ENCODE data around the gene RDH5. TPM values are rescaled to one million over a fixed set of nuclear protein-coding genes. Genes with fewer than 3 reads are reported as not detected.

The RDH5 gene
- total and polyA plus RNA-seq, 4 donors = 9.2 to 61.7 (median 29.2) TPM

DNA sequence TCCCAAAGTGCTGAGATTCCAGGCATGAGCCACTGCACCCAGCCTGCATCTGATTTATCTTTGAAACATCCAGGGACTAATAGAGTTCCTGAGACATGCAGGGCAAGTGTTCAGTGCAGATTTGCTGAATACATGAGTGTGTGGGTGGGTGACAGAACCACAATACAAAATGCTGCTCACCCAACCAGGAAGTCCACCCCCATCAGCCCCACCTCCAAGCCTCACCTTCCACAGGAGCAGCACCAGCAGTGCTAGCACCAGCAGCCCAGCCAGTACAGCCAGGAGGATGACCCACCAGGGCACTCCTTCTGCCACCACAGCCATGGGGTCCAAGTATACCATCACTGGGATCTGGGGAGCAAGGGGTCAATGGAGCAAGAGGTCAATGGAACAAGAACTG, 32.4 kb upstream of the RDH5 start:
- Histone ChIP-seq H3K4me1 (ENCODE audit: control insufficient read depth in 4 of 4, insufficient read depth in 4 of 4, low read length in 3 of 4) (peaks cover 4 to 11% (median 7%) of the 10 kb centered on the region in 4 donors), H3K4me3 (ENCODE audit: low read depth in 1 of 3, low read length in 3 of 3) (no peak overlapping the region), H3K9ac (ENCODE audit: low read depth in 1 of 2, low read length in 2 of 2) (no peak overlapping the region), H3K36me3 (ENCODE audit: control insufficient read depth in 4 of 4, insufficient read depth in 3 of 4, low read depth in 1 of 4, low read length in 3 of 4) (peaks cover 0 to 9% (median 0%) of the 10 kb centered on the region in 4 donors), H3K9me3 (ENCODE audit: control insufficient read depth in 4 of 4, low read length in 3 of 4) (no peaks in the 10 kb centered on the region), H3K27me3 (ENCODE audit: control insufficient read depth in 4 of 4, insufficient read depth in 4 of 4, low read length in 3 of 4) (no peaks in the 10 kb centered on the region), H3K27ac (ENCODE audit: low read depth in 1 of 2, low read length in 2 of 2) (no peak overlapping the region)
- TF ChIP-seq RAD21 (IDR thresholded peaks at IDR 0.05) (no peak), MAX (IDR thresholded peaks at IDR 0.05) (no peak), GABPA (IDR thresholded peaks at IDR 0.05 in 1 of 2, conservative IDR thresholded peaks at IDR 0.05 in 1 of 2) (no peak), YY1 (IDR thresholded peaks at IDR 0.05) (no peak), ATF3 (IDR thresholded peaks at IDR 0.05) (no peak)
- DNase-seq (ENCODE audit: low spot score) = no peak

- H3K4me3 ChIP-seq (ENCODE audit: low read depth in 1 of 3, low read length in 3 of 3) = no peak overlapping the region
- 90% methylated on average over 16 of the region's 16 CpGs for WGBS
- peaks cover 0 to 4% (median under 1%) of the 10 kb centered on the region in 4 donors for H3K4me1 ChIP-seq (ENCODE audit: control insufficient read depth in 4 of 4, insufficient read depth in 4 of 4, low read length in 3 of 4)
- H3K27me3 ChIP-seq (ENCODE audit: control insufficient read depth in 4 of 4, insufficient read depth in 4 of 4, low read length in 3 of 4) = no peaks in the 10 kb centered on the region
- H3K36me3 ChIP-seq (ENCODE audit: control insufficient read depth in 4 of 4, insufficient read depth in 3 of 4, low read depth in 1 of 4, low read length in 3 of 4) = peaks cover 0 to 9% (median 0%) of the 10 kb centered on the region in 4 donors
- H3K9ac ChIP-seq (ENCODE audit: low read depth in 1 of 2, low read length in 2 of 2) = no peak overlapping the region
- DNase-seq (ENCODE audit: low spot score) = no peak
- TF ChIP-seq RAD21 (IDR thresholded peaks at IDR 0.05) (no peak), YY1 (IDR thresholded peaks at IDR 0.05) (no peak), JUND (IDR thresholded peaks at IDR 0.05) (no peak), FOXA2 (IDR thresholded peaks at IDR 0.05) (no peak)
- H3K9me3 ChIP-seq (ENCODE audit: control insufficient read depth in 4 of 4, low read length in 3 of 4) = no peaks in the 10 kb centered on the region
- no peak overlapping the region for H3K27ac ChIP-seq (ENCODE audit: low read depth in 1 of 2, low read length in 2 of 2)
These were observed 31.2 kb upstream of the RDH5 start for GRCh38 chr12:55688716-55689655.

DNA sequence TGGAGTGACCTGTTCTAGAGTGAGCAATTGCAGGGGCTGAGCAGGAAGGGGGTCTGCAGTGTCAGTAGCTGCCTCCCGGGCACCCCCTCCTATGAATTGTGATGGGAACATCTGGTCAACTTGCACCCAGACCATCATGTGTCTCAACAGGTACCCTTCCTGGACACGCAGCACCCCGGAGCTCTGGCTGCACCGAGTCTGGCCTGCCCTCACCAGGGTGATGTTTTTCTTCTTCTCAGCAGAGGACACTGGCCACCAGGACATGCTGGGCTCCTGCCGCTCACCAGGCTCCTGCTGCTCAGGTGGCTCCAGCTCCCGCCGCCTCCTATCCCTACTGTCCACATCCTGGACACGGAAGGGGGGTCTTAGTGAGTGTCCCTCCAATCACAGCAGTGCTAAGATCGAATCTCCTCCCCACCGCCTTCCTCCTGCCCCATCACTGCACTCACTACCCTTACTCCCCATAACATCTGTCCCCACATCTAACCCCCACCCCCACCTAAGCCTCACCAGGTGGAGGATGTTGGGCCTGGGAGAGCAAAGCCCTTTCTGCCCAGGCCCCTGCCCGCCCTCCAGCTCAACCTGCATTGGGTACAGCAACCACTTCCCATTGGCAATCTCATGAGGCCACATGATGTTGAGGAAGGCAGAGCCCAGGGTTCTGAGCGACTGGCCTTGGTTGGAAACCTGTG, 27.4 kb upstream of the RDH5 start:
- H3K4me3 ChIP-seq (ENCODE audit: low read depth in 1 of 3, low read length in 3 of 3) = no peak overlapping the region
- no peak for DNase-seq (ENCODE audit: low spot score)
- H3K9me3 ChIP-seq (ENCODE audit: control insufficient read depth in 4 of 4, low read length in 3 of 4) = no peaks in the 10 kb centered on the region
- H3K4me1 ChIP-seq (ENCODE audit: control insufficient read depth in 4 of 4, insufficient read depth in 4 of 4, low read length in 3 of 4) = no peaks in the 10 kb centered on the region
- H3K36me3 ChIP-seq (ENCODE audit: control insufficient read depth in 4 of 4, insufficient read depth in 3 of 4, low read depth in 1 of 4, low read length in 3 of 4) = no peaks in the 10 kb centered on the region
- H3K27ac ChIP-seq (ENCODE audit: low read depth in 1 of 2, low read length in 2 of 2) = no peak overlapping the region
- WGBS = 97% methylated on average over 12 of the region's 12 CpGs
- no peak overlapping the region for H3K9ac ChIP-seq (ENCODE audit: low read depth in 1 of 2, low read length in 2 of 2)
- no peaks in the 10 kb centered on the region for H3K27me3 ChIP-seq (ENCODE audit: control insufficient read depth in 4 of 4, insufficient read depth in 4 of 4, low read length in 3 of 4)
- TF ChIP-seq EGR1 (IDR thresholded peaks at IDR 0.05; ENCODE audit: low read depth in 2 of 2) (no peak), MAX (IDR thresholded peaks at IDR 0.05) (no peak)

Measured in liver (tissue), 9 donors.